ENCODE data around the gene HOXC9.

GRCh38 chr12:53969588-53970259, 30.2 kb upstream of the HOXC9 start:
- TF ChIP-seq CTCF (IDR thresholded peaks at IDR 0.05; ENCODE audit: low read length) (no peak), EZH2 (IDR thresholded peaks at IDR 0.05; ENCODE audit: borderline replicate concordance, low read length) (no peak)

Measured in OCI-LY1 (cell line).